ENCODE data around the gene PACRG. TPM values are rescaled to one million over a fixed set of nuclear protein-coding genes. Genes with fewer than 3 reads are reported as not detected.

Gene PACRG
- total RNA-seq, 2 donors from 2014 or later = 1.7 TPM; not detected in 1

GRCh38 chr6:162964488-162965140 lies 236.8 kb downstream of the PACRG start:
- no peaks in the 10 kb centered on the region for H3K9me3 ChIP-seq
- no peaks in the 10 kb centered on the region for H3K4me1 ChIP-seq
- H3K4me3 ChIP-seq = no peak overlapping the region
- H3K27ac ChIP-seq = no peak overlapping the region
- H3K9ac ChIP-seq (ENCODE audit: low read depth in 2 of 2, low read length in 2 of 2) = no peak overlapping the region
- DNase-seq = peak; percentile 39
- TF ChIP-seq CTCF (IDR thresholded peaks at IDR 0.05) = no peak
- intact Hi-C loops (cut with DNase I) = no loop called here
- H3K36me3 ChIP-seq = no peaks in the 10 kb centered on the region
- H3K27me3 ChIP-seq = no peaks in the 10 kb centered on the region

- Histone ChIP-seq H3K4me1 (no peaks in the 10 kb centered on the region), H3K9me3 (no peaks in the 10 kb centered on the region), H3K4me3 (no peak overlapping the region), H3K27ac (no peak overlapping the region), H3K27me3 (no peaks in the 10 kb centered on the region), H3K9ac (ENCODE audit: low read depth in 2 of 2, low read length in 2 of 2) (no peak overlapping the region), H3K36me3 (no peaks in the 10 kb centered on the region)
- TF ChIP-seq CTCF (IDR thresholded peaks at IDR 0.05) = no peak
- DNase-seq = no peak
- intact Hi-C loops (cut with DNase I) = no loop called here
Observed at GRCh38 chr6:162965366-162965765, 237.6 kb downstream of the PACRG start.

- no peaks in the 10 kb centered on the region for H3K27me3 ChIP-seq
- H3K4me3 ChIP-seq = no peak overlapping the region
- no peaks in the 10 kb centered on the region for H3K4me1 ChIP-seq
- no peaks in the 10 kb centered on the region for H3K9me3 ChIP-seq
- intact Hi-C loops (cut with DNase I) = no loop called here
- no peak overlapping the region for H3K27ac ChIP-seq
- no peak for DNase-seq
- H3K9ac ChIP-seq (ENCODE audit: low read depth in 2 of 2, low read length in 2 of 2) = no peak overlapping the region
- H3K36me3 ChIP-seq = no peaks in the 10 kb centered on the region
- no peak for TF ChIP-seq CTCF (IDR thresholded peaks at IDR 0.05)
Observed at GRCh38 chr6:162970246-162970645, 242.5 kb downstream of the PACRG start.

- no peak for TF ChIP-seq CTCF (IDR thresholded peaks at IDR 0.05)
- H3K9ac ChIP-seq (ENCODE audit: low read depth in 2 of 2, low read length in 2 of 2) = no peak overlapping the region
- H3K27me3 ChIP-seq = no peaks in the 10 kb centered on the region
- H3K4me3 ChIP-seq = no peak overlapping the region
- DNase-seq = no peak
- H3K9me3 ChIP-seq = no peaks in the 10 kb centered on the region
- no peak overlapping the region for H3K27ac ChIP-seq
- intact Hi-C loops (cut with DNase I) = no loop called here
- no peaks in the 10 kb centered on the region for H3K36me3 ChIP-seq
- H3K4me1 ChIP-seq = no peaks in the 10 kb centered on the region
Observed at GRCh38 chr6:162971356-162971755, 243.6 kb downstream of the PACRG start.

GRCh38 chr6:162973151-162973872 lies 245.5 kb downstream of the PACRG start:
- Histone ChIP-seq H3K4me1 (no peaks in the 10 kb centered on the region), H3K4me3 (no peak overlapping the region), H3K9ac (ENCODE audit: low read depth in 2 of 2, low read length in 2 of 2) (no peak overlapping the region), H3K27me3 (no peaks in the 10 kb centered on the region), H3K36me3 (no peaks in the 10 kb centered on the region), H3K27ac (no peak overlapping the region), H3K9me3 (no peaks in the 10 kb centered on the region)
- no peak for TF ChIP-seq CTCF (IDR thresholded peaks at IDR 0.05)
- intact Hi-C loops (cut with DNase I) = no loop called here
- DNase-seq = no peak
